H9 (cell line): ENCODE data around the gene NUDT15. TPM values are rescaled to one million over a fixed set of nuclear protein-coding genes. Genes with fewer than 3 reads are reported as not detected.

Experiments used
- DNase-seq: peaks from one replicate; pipeline ENCODE4 v3.0.0-alpha.2; 2017
- H2AFZ ChIP-seq: one replicate; pipeline ENCODE4 v1.6.1; 2013; ENCODE audit warnings: mild to moderate bottlenecking, low read length, control low read depth, moderate library complexity
- H2AK5ac ChIP-seq: 2 replicates; pipeline ENCODE4 v1.6.1; 2013; ENCODE audit warnings: low read length, control low read depth, mixed read lengths; ENCODE audit not compliant: insufficient read length
- H2BK120ac ChIP-seq: one replicate; pipeline ENCODE4 v1.6.1; 2013; ENCODE audit warnings: low read depth, mild to moderate bottlenecking, low read length, control low read depth, inconsistent platforms; ENCODE audit not compliant: poor library complexity, severe bottlenecking
- H2BK12ac ChIP-seq: 2 replicates; pipeline ENCODE4 v1.6.1; 2013; ENCODE audit warnings: low read length, control low read depth, mixed read lengths, low read depth; ENCODE audit not compliant: insufficient read length
- H2BK15ac ChIP-seq: 2 replicates; pipeline ENCODE4 v1.6.1; 2013; ENCODE audit warnings: low read depth, low read length, control low read depth
- H2BK20ac ChIP-seq: one replicate; pipeline ENCODE4 v1.6.1; 2013; ENCODE audit warnings: low read depth, mild to moderate bottlenecking, low read length, control low read depth, inconsistent platforms; ENCODE audit not compliant: poor library complexity, severe bottlenecking
- H2BK5ac ChIP-seq: 2 replicates; pipeline ENCODE4 v1.6.1; 2013; ENCODE audit warnings: low read length, control low read depth, mixed read lengths; ENCODE audit not compliant: insufficient read length
- H3K14ac ChIP-seq: 2 replicates; pipeline ENCODE4 v1.6.1; 2013; ENCODE audit warnings: low read length, control low read depth; ENCODE audit not compliant: insufficient read depth
- H3K18ac ChIP-seq: 2 replicates; pipeline ENCODE4 v1.6.1; 2013; ENCODE audit warnings: low read depth, mild to moderate bottlenecking, mixed read lengths, low read length, control low read depth; ENCODE audit not compliant: insufficient read length
- H3K23ac ChIP-seq: 2 replicates; pipeline ENCODE4 v1.6.1; 2013; ENCODE audit warnings: low read length, control low read depth, mixed read lengths, low read depth; ENCODE audit not compliant: insufficient read length
- H3K23me2 ChIP-seq: 2 replicates; pipeline ENCODE4 v1.6.1; 2013; ENCODE audit warnings: low read depth, mild to moderate bottlenecking, mixed read lengths, low read length, control low read depth; ENCODE audit not compliant: insufficient read length, poor library complexity, severe bottlenecking
- H3K27ac ChIP-seq: 2 replicates; pipeline ENCODE4 v1.5.1; 2013; ENCODE audit warnings: low read length, control low read depth, mixed read lengths, low read depth; ENCODE audit not compliant: insufficient read length
- H3K27me3 ChIP-seq: 2 replicates; pipeline ENCODE4 v1.6.1; 2013; ENCODE audit warnings: low read length, control low read depth, inconsistent platforms; ENCODE audit not compliant: insufficient read depth
- H3K4ac ChIP-seq: 2 replicates; pipeline ENCODE4 v1.6.1; 2013; ENCODE audit warnings: low read depth, mild to moderate bottlenecking, control low read depth, inconsistent platforms, low read length, moderate library complexity
- H3K4me1 ChIP-seq: 2 replicates; pipeline ENCODE4 v1.6.1; 2013; ENCODE audit warnings: low read length, control low read depth, inconsistent platforms; ENCODE audit not compliant: insufficient read depth
- H3K4me2 ChIP-seq: 2 replicates; pipeline ENCODE4 v1.6.1; 2013; ENCODE audit warnings: low read length, control low read depth, mixed read lengths; ENCODE audit not compliant: insufficient read length, insufficient read depth
- H3K56ac ChIP-seq: 2 replicates; pipeline ENCODE4 v1.6.1; 2013; ENCODE audit warnings: low read depth, mild to moderate bottlenecking, mixed read lengths, low read length, control low read depth; ENCODE audit not compliant: insufficient read length
- H3K79me1 ChIP-seq: 2 replicates; pipeline ENCODE4 v1.6.1; 2013; ENCODE audit warnings: low read depth, mild to moderate bottlenecking, moderate library complexity, low read length, control low read depth, inconsistent platforms; ENCODE audit not compliant: insufficient read depth, poor library complexity, severe bottlenecking
- H3K79me2 ChIP-seq: 2 replicates; pipeline ENCODE4 v1.6.1; 2013; ENCODE audit warnings: low read length, control low read depth, inconsistent platforms; ENCODE audit not compliant: insufficient read depth
- H3K9ac ChIP-seq: 2 replicates; pipeline ENCODE4 v1.6.1; 2013; ENCODE audit warnings: low read length, control low read depth, mixed read lengths; ENCODE audit not compliant: insufficient read length; ENCODE audit errors: extremely low read depth
- H3K9me3 ChIP-seq: one replicate; pipeline ENCODE4 v1.6.1; 2013; ENCODE audit warnings: low read depth, low read length, inconsistent platforms; ENCODE audit not compliant: control insufficient read depth
- H3T11ph ChIP-seq: one replicate; pipeline ENCODE4 v1.6.1; 2013; ENCODE audit warnings: mild to moderate bottlenecking, low read length, control low read depth, inconsistent platforms
- H4K20me1 ChIP-seq: one replicate; pipeline ENCODE4 v1.6.1; 2013; ENCODE audit not compliant: control insufficient read depth, insufficient read length, insufficient read depth
- H4K5ac ChIP-seq: 2 replicates; pipeline ENCODE4 v1.6.1; 2013; ENCODE audit warnings: low read depth, mild to moderate bottlenecking, mixed read lengths, low read length, control low read depth; ENCODE audit not compliant: insufficient read length
- H4K8ac ChIP-seq: replicated peaks from 2 replicates; pipeline ENCODE4 v1.6.1; 2013; ENCODE audit warnings: low read length, control low read depth, mixed read lengths, low read depth; ENCODE audit not compliant: insufficient read length
- H4K91ac ChIP-seq: 2 replicates; pipeline ENCODE4 v1.6.1; 2013; ENCODE audit warnings: low read depth, mild to moderate bottlenecking, moderate library complexity, mixed read lengths, low read length, control low read depth; ENCODE audit not compliant: insufficient read length
- H3K27ac Mint-ChIP-seq, 3 experiments: 2 replicates in 2 of 3; 3 replicates in 1 of 3; pipeline ENCODE4 v1.8.0; 2020 to 2021; ENCODE audit warnings: mixed read lengths in 3 of 3, mild to moderate bottlenecking in 1 of 3, moderate library complexity in 1 of 3
- H3K27me3 Mint-ChIP-seq: 2 replicates; pipeline ENCODE4 v1.8.0; 2021; ENCODE audit warnings: low read depth, mild to moderate bottlenecking, moderate library complexity, mixed read lengths
- H3K36me3 Mint-ChIP-seq, 3 experiments: 2 replicates in 2 of 3; 3 replicates in 1 of 3; pipeline ENCODE4 v1.8.0; 2020 to 2021; ENCODE audit warnings: low read depth in 3 of 3, mixed read lengths in 3 of 3; ENCODE audit not compliant: insufficient read depth in 1 of 3
- H3K4me1 Mint-ChIP-seq, 2 experiments: 2 replicates each; pipeline ENCODE4 v1.8.0; 2020; ENCODE audit warnings: mixed read lengths in 2 of 2
- H3K4me3 Mint-ChIP-seq, 2 experiments: 2 replicates in 1 of 2; 3 replicates in 1 of 2; pipeline ENCODE4 v1.8.0; 2020 to 2021; ENCODE audit warnings: mild to moderate bottlenecking in 2 of 2, mixed read lengths in 2 of 2, moderate library complexity in 1 of 2
- H3K9me3 Mint-ChIP-seq, 2 experiments: 2 replicates in 1 of 2; 3 replicates in 1 of 2; pipeline ENCODE4 v1.8.0; 2020; ENCODE audit warnings: mild to moderate bottlenecking in 2 of 2, mixed read lengths in 2 of 2, moderate library complexity in 1 of 2
- CTCF ChIP-seq: fragments of 200-600 bp; sonication (generic); conservative IDR thresholded peaks from 3 replicates; pipeline ENCODE4 v1.8.0; 2021; ENCODE audit warnings: antibody characterized with exemption, mild to moderate bottlenecking
- WGBS: extraction: QIAGEN DNeasy Blood & Tissue Kit; methylation state at CpG from one replicate; pipeline ENCODE4 v1.1.7; 2013; ENCODE audit warnings: missing lambda C conversion rate, low lambda C conversion rate, mixed read lengths; ENCODE audit not compliant: insufficient read length; ENCODE audit errors: extremely low coverage; 5-methylcytosine and 5-hydroxymethylcytosine counted together
- total RNA-seq: library from RNA; stranded (reverse); gene quantifications from 2 replicates; pipeline ENCODE4 v1.2.1, GENCODE V29; 2021

Gene NUDT15
- total RNA-seq, 1 experiment from 2014 or later: 50.5 TPM

GRCh38 chr13:47997384-47997783, 40.1 kb upstream of the NUDT15 start:
- peaks cover 23 to 34% (median 27%) of the 10 kb centered on the region in 3 experiments; a peak in 6 of 7 replicates for H3K36me3 Mint-ChIP-seq
- no peak overlapping the region for H3K4ac ChIP-seq
- H2BK15ac ChIP-seq: no peak overlapping the region
- H3K27me3 ChIP-seq: no peaks in the 10 kb centered on the region
- H3K9me3 Mint-ChIP-seq: no peaks in the 10 kb centered on the region
- no peak overlapping the region for H4K5ac ChIP-seq
- no CpG with 5 or more reads among the region's 2 CpGs for WGBS
- H3K79me1 ChIP-seq: peaks cover 8% of the 10 kb centered on the region
- H4K8ac ChIP-seq: no peak overlapping the region
- peak overlapping the region in 1 of 3 experiments; percentile 21; a peak in 1 of 7 replicates for H3K27ac Mint-ChIP-seq
- H4K20me1 ChIP-seq: no peaks in the 10 kb centered on the region
- H3K14ac ChIP-seq: no peak overlapping the region
- no peak overlapping the region for H2AK5ac ChIP-seq
- no peak overlapping the region for H3K18ac ChIP-seq
- H3K56ac ChIP-seq: no peak overlapping the region
- peaks cover 25% of the 10 kb centered on the region; the same call in 1 of the 2 replicates for H3K79me2 ChIP-seq
- H3K9ac ChIP-seq: no peak overlapping the region
- H2BK5ac ChIP-seq: peak overlapping the region; percentile 16
- no peak overlapping the region for H2BK120ac ChIP-seq
- H3K23me2 ChIP-seq: peaks cover 4% of the 10 kb centered on the region
- H3K27ac ChIP-seq: no peak overlapping the region
- H3K4me2 ChIP-seq: no peak overlapping the region
- H2BK12ac ChIP-seq: no peak overlapping the region
- no peaks in the 10 kb centered on the region; the same call in 1 of the 2 replicates for H3K4me1 ChIP-seq
- peaks cover 16 to 22% of the 10 kb centered on the region in 2 experiments for H3K4me1 Mint-ChIP-seq
- TF ChIP-seq CTCF: no peak
- no peak overlapping the region for H2BK20ac ChIP-seq
- no peak overlapping the region for H2AFZ ChIP-seq
- no peak overlapping the region for H3K23ac ChIP-seq
- DNase-seq: no peak
- H4K91ac ChIP-seq: no peak overlapping the region
- no peak overlapping the region for H3T11ph ChIP-seq
- no peaks in the 10 kb centered on the region for H3K27me3 Mint-ChIP-seq
- H3K4me3 Mint-ChIP-seq: no peak overlapping the region
- H3K9me3 ChIP-seq: no peaks in the 10 kb centered on the region
